HG02763 (cell line): ENCODE measurements around the gene ZNF132.
A peak's percentile ranks its signal among the peaks of the same experiment; 100 is the strongest.
"Not testable (repeated sequence)": the region's sequence is repeated elsewhere in the genome, so short reads cannot be mapped to it uniquely, and the experiment has no call there.

Experiments used
- ATAC-seq: cut with Tn5 transposase; IDR thresholded peaks from one replicate; pipeline ENCODE4 v1.9.1; 2021; ENCODE audit warnings: mild to moderate bottlenecking, moderate library complexity; ENCODE audit not compliant: unreplicated experiment

ZNF132 gene

DNA sequence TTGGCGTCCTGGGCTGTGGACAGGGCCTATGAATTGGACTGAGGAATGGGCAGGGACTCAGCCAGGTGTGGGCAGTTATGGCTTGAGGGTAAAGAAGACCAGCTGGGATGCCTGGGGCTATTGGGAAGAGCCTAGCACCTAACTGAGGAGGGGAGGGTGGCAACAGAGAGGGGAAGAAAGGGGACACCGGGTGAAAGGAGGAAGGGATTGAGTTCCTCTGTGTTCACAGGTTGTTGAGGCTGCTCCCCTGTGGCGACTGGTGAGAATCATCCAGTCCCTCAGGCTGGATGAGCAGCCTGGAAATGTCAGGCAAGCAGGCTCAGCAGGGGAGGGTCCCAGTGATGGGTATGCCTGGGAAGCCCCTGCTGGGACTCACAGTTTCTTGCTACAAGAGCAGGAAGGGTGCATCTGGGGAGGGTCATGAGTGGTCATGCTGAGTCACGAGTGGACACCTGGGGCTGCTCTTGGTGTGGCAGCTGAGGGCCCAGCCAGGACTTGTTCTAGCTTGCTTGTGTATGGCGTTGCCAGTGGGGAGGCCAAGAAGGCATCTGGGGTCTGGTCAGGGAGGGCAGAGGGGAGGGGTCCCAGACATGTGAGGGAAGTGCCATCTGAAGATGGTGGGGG is 28.4 kb upstream of the ZNF132 start:
- ATAC-seq: no peak

DNA sequence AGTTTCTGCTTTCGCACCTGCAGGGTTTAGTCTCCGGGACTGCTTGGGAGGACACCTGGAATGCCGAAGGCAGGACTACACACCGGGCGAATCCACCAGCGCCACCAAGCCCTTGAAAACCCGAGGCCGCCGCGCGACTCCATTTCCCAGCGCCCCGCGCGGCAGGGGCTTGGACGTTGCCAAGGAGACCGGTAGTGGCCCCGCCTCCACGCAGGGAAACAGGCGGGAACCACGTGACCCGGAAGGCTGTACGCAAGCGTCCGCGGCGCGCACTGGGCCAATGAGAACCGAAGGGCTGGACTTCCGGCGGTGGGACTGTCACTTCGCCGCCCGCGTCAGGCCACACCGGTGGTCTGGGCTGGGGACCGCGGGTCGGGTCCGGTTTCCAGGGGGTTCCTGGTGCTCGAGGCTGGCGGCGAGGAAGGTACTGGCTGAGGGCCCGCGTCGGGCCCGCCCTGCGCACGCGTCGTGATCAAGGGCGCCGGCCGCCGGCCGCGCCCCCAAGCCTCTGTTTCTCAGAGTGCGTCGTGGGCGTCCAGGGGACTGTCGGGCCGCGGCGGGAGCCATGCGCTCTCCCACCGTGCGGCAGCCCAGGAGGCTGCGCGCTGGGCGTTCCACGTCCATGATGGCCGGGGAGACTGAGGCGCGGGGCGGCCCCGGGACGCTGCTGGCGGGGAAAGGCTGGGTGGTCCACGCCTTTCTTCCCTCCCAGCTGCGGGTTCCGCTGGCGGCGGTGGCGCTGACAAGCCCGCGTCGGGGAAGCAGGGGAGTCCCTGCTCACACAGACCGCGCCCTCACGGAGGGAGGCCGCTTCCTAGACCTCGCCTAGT is 27.0 kb upstream of the ZNF132 start, which contains the start of gene ZNF324:
Gene ZNF324 (plus strand): TSS at position 321 of the 830 bp plus-strand sequence. CDS start 2,106 bp downstream, outside the sequence.
- ATAC-seq: peak; percentile 87

DNA sequence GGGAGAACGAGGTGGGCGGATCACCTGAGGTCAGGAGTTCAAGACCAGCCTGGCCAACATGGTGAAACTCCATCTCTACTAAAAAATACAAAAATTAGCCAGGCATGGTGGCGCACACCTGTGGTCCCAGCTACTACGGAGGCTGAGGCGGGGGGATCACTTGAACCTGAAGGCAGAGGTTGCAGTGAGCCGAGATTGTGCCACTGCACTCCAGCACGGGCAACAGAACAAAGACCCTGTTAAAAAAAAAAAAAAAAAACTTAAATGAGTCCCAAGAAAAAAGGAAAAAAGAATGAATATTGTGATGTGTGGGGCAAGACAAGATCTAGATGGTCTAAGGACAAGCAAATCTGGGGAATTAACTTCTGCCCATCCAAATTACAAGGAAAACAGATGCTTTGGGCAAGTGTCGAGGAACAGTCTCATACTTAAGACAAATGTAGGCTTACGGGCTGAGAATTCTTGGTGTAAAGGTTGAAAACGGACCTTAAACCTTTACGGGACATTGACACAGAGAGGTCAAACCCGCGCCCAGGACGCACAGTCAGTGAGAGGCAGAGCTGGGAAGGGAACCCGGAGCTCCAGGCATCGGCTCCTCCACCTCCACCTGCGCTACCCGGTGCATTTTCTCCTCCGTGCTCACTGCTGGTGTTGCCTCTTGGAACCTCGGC is 26.3 kb upstream of the ZNF132 start:
- no peak for ATAC-seq

DNA sequence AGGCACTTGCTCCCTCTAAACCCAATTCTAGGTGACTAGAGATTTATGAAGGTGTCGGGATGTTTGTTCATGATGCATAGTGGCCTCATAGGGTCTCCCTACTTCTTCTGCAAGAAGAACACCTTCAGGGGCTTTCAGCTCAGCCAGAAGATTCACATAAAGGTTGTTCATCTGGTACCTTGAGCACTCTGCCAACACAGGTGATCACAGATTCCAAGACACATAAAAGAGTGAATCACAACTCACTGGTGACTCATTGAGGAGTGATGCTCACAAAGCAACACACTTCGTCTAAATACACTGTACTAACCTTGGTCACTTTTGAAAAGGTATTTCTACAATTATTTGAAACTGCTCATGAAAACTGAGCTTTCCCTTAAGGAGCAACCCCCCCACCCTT is 20.1 kb upstream of the ZNF132 start:
- no peak for ATAC-seq

DNA sequence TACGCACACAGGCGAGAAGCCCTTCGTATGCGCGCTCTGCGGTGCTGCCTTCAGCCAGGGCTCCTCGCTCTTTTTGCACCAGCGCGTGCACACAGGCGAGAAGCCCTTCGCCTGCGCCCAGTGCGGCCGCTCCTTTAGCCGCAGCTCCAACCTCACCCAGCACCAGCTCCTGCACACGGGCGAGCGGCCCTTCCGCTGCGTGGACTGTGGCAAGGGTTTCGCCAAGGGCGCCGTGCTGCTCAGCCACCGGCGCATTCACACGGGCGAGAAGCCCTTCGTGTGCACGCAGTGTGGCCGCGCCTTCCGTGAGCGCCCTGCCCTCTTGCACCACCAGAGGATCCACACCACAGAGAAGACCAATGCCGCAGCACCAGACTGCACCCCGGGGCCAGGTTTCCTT is 16.2 kb upstream of the ZNF132 start:
- ATAC-seq: no peak

DNA sequence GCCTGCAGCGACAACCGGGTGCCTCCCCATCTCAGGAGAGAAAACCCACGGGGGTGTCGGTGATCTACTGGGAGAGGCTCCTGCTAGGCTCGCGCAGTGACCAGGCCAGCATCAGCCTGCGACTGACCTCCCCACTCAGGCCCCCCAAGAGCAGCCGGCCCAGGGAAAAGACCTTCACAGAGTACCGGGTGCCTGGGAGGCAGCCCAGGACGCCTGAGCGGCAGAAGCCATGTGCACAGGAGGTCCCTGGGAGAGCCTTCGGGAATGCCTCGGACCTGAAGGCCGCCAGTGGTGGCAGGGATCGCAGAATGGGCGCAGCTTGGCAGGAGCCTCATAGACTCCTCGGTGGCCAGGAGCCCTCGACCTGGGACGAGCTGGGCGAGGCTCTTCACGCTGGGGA is 15.4 kb upstream of the ZNF132 start:
- no peak for ATAC-seq

DNA sequence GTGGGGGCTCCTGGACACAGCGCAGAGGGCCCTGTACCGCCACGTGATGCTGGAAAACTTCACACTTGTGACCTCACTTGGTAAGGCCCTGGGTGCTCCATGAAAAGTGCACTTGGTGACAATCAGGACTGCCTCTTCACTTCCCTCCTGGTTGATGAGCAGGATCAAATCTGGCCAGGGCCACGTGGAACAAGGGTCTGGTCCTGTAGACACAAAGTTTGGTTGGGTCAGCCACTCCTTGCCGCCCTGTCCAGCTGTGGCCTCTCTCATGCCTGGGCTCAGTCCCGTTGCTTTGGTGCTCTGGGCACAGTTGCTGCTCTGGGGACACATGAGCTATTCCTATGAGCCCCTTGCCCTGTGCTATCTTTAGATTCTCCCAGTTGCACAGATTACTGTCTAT is 13.8 kb upstream of the ZNF132 start:
- no peak for ATAC-seq

DNA sequence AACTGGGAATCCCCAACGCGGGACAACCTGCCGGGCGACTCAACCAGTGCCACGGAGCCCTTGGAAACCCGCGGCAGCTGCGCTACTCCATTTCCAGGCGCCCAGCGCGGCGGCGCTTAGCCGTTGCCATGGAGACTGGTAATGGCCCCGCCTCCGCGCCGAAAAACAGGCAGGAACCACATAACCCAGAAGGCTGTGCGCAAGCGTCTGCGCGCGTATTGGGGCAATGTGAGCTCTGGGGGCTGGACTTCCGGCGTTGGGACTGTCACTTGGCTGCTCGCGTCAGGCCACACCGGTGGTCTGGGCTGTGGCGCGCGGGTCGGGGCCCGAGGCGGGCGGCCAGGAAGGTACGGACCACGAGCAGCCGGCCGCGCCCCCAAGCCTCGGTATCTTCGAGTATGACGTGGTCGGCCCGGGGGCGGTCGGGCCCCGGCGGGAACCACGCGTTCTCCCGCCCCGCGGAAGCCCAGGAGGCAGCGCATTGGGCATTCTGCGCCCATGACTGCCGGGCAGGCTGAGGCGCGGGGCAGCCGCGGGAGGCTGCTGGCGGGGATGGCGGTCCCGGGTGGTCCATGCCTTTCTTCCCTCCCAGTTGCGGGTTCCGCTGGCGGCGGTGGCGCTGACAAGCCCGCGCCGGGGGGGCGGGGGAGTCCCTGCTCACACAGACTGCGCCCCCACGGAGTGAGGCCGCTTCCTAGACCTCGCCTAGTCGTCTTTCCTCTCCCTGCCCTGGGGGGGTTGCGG is 11.6 kb upstream of the ZNF132 start, which contains the start of gene ZNF324B:
Gene ZNF324B (plus strand): TSS at position 265 of the 744 bp plus-strand sequence. CDS start 2,080 bp downstream, outside the sequence.
- ATAC-seq: peak; percentile 97

DNA sequence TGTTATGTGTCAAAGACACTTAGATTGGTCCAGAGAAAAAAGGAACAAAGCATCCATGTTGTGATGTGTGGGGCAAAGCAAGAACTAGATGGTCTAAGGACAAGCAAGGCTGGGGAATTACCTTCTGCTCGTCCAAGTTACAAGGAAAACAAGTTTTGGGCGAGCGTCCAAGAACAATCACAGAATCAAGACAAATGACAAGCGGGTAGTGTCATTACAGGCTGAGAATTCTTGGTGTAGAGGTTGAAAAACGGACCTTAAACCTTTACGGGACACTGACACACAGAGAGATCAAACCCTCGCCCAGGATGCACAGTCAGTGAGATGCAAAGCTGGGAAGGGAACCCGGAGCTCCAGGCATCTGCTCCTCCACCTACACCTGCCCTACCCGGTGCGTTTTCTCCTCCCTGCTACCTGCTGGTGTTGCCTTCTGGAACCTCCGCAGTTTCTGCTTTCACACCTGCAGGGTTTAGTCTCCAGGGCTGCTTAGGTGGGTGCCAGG is 11.0 kb upstream of the ZNF132 start:
- peak; percentile 11 for ATAC-seq

DNA sequence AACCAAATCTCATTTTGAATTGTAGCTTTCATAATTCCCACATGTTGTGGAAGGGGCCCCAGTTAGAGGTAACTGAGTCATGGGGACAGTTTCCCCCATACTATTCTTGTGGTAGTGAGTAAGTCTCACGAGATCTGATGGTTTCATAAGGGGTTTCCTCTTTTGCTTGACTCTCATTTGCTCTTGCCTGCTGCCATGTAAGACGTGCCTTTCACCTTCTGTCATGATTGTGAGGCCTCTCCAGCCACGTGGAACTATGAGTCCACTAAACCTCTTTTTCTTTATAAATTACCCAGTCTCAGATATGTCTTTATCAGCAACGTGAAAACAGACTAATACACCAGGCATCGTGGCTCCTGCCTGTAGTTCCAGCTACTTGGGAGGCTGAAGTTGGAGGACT is 10.0 kb upstream of the ZNF132 start:
- not testable (repeated sequence) for ATAC-seq

DNA sequence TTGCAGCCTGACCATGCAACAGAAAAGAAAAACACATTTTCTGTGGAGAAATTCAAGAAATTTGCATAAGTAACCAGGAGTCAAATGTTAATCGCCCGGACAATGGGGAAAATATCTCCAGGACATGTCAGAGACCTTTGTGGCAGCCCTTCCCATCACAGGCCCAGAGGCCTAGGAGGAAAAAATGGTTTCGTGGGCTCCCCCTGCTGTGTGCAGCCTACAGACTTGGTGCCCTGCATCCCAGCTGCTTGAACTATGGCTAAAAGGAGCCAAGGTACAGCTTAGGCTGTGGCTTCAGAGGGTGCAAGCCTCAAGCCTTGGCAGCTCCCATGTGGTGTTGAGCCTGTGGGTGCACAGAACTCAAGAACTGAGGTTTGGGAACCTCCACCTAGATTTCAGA is 8.9 kb upstream of the ZNF132 start:
- not testable (repeated sequence) for ATAC-seq

DNA sequence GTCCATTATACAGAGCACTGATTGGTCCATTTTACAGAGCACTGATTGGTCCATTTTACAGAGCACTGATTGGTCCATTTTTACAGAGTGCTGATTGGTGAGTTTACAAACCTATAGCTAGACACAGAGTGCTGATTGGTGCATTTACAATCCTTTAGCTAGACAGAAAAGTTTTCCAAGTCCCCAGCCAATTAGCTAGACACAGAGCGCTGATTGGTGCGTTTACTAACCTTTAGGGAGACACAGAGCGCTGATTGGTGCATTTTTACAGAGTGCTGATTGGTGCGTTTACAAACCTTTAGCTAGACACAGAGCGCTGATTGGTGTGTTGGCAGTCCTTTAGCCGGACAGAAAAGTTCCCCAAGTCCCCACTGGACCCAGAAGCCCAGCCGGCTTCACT is 3.0 kb upstream of the ZNF132 start:
- not testable (repeated sequence) for ATAC-seq

DNA sequence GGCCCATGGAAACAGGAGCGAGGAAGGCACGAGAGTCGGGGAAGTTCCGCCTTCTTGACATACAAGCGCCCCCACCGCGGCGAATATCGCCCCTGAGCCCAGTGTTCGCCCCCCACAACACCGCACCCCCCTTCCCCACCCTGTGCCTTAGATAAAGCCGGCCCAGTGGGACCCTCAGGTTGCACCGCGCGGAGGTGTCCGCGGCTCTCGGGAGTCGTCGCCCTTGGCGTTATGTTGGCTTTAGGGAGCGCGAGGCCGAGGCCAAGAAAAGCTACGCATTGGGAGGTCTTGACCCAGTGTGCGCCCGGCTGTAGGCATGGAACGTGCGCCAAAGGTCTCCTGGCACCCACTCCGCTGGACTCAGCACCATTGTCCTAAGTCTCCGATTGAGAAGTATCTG is 603 bp upstream of the ZNF132 start:
- no peak for ATAC-seq

DNA sequence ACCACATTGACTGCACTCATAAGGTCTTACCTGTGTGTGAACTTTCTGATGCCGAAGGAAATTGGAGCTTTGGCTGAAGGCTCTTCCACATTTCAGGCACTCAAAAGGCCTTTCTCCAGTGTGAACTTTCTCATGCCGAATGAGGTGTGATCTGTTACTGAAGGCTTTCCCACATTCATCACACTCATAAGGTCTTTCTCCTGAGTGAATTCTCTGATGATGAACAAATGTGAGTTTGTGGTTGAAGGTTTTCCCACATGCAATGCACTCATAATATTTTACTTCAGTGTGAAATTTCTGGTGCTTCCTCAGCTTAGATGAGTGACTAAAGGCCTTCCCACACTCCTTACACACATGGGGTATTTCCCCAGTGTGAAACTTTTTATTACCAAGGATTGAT is 5.7 kb downstream of the ZNF132 start:
- no peak for ATAC-seq

DNA sequence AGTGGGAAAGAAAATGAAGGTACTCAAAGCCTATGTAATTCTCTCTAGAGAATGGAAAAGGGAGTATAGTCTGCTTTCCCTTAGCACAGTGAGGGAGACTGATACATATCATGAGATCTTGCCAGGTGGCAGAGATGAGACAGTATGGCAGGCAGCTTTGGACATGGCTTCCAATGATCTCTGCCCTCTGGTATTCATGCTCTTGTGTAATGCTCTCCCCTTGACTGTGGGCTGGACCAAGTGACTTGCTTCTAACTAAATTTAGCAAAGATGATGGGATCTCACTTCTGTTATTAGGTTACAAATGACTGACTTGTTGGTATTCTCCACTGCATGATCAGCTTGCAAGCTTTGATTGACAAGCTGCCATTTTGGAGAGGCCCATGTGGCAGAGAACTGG is 10.2 kb downstream of the ZNF132 start:
- ATAC-seq: no peak

DNA sequence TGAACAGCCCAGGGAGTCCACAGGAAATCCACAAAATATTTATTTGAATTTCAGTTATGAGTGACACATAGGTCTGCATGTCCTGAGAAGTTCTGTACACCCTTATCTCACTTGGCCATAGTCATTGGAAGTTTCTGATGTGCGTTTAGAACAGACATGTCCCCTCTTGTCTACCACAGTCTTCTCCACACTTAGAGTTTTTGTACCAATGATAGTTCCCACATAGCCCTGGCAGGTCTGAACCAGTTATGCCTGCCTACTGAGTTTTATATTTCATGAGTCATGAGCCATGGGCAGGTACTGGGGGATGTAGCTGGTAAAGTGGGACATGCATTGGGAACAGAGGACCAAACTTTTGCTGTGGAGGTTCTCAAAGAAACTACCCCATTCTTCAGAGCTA is 11.3 kb downstream of the ZNF132 start:
- ATAC-seq: no peak

DNA sequence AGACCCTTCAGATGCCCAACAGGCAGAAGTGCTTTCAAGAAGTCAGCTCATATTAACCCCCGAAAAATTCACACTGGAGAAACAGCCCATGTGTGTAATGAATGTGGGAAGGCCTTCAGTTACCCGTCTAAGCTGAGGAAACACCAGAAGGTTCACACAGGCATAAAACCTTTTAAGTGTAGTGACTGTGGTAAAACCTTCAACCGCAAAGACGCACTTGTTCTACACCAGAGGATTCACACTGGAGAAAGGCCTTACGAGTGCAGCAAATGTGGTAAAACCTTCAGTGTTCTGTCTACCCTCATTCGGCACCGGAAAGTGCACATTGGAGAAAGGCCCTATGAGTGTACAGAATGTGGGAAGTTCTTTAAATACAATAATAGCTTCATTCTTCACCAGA is 22.9 kb downstream of the ZNF132 start:
- no peak for ATAC-seq

DNA sequence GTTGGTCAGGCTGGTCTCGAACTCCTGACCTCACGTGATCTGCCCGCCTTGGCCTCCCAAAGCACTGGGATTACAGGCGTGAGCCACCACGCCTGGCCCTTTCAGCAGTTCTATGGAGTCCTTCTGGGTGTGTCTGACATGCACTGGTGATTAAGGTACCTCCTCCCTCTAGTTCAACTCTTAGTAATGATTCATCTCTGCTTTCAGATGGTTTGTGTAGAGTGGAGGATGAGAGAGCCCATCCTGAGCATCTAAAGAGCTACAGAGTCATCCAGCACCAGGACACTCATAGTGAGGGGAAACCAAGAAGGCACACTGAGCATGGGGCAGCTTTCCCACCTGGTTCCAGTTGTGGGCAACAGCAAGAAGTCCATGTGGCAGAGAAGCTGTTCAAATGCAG is 23.3 kb downstream of the ZNF132 start:
- ATAC-seq: no peak

DNA sequence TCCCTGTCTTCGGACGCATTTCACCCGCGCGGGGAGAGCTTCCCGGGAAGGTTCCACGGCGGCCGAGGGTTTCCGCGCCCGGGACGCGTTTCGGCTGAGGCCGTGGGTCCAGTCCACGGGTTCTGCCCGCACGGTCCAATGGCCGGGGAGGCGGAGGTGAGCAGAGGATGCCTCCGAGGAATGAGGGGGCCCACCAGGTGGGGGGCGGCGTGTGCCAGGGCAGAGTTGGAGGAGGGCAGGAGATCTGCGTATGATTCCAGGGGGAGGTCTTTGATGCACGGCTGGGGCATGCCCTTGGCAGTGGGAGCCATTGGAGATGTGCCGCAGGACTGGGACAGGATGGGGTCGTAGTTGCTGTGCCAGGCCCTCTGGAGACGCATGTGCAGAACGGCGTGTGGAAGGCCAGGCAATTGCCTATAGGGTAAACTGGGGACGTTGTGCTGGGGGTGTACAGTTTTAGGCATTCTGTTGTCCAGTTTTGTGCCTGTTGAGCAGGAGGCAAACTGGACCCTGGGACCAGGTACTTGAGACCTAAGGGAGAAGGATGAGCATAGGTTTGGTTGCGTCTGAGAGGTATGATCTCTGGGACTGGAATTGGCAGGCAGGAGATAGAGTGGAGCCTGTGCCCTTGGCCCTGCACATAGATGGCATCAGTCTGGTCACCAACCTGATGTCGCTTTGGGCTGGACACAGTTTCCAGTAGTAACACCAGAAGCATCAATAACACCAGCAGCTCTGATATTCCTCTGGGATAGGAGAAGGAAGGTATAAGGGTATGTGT is 30.8 kb downstream of the ZNF132 start:
- peak; percentile 10 for ATAC-seq
